Transverse colon (tissue), 4 donors: ENCODE measurements around the gene GPC6. TPM values are rescaled to one million over a fixed set of nuclear protein-coding genes. Genes with fewer than 3 reads are reported as not detected.

Experiments
- DNase-seq: peaks from one replicate; pipeline ENCODE4 v3.0.0-alpha.2; 2019
- H3K27ac ChIP-seq, 4 donors: fragments of 200-600 bp; sonication (generic); 2 replicates each; pipeline ENCODE4 v1.5.1; 2016 to 2018; ENCODE audit warnings: inconsistent platforms in 4 of 4
- H3K27me3 ChIP-seq: fragments of 200-600 bp; sonication (generic); 2 replicates; pipeline ENCODE4 v1.5.1; 2017; ENCODE audit warnings: inconsistent platforms
- H3K36me3 ChIP-seq, 4 donors: fragments of 200-600 bp; sonication (generic); 2 replicates each; pipeline ENCODE4 v1.5.1; 2017 to 2019; ENCODE audit warnings: inconsistent platforms in 4 of 4
- H3K4me1 ChIP-seq, 4 donors: fragments of 200-600 bp; sonication (generic); 2 replicates each; pipeline ENCODE4 v1.5.1; 2017 to 2020; ENCODE audit warnings: inconsistent platforms in 4 of 4
- H3K4me3 ChIP-seq, 4 donors: fragments of 200-600 bp; sonication (generic); 1 replicate in 1 of 4; 2 replicates in 3 of 4; pipeline versions ENCODE4 v1.5.1 to v1.6.1; 2017 to 2019; ENCODE audit warnings: inconsistent platforms in 4 of 4
- H3K9me3 ChIP-seq, 2 donors: fragments of 200-600 bp; sonication (generic); 2 replicates each; pipeline ENCODE4 v1.5.1; 2017 to 2019; ENCODE audit warnings: inconsistent platforms in 2 of 2
- EP300 ChIP-seq: sonication (generic); formaldehyde crosslinking; IDR thresholded peaks from one replicate; pipeline ENCODE4 v1.6.1; 2017; ENCODE audit warnings: antibody characterized with exemption, low read depth
- POLR2A ChIP-seq: fragments of 450-650 bp; IDR thresholded peaks from one replicate; pipeline ENCODE4 v1.6.1; 2016; ENCODE audit warnings: antibody characterized with exemption, mild to moderate bottlenecking, moderate library complexity
- POLR2AphosphoS5 ChIP-seq, 3 donors: sonication (generic); formaldehyde crosslinking; IDR thresholded peaks; one replicate each; pipeline ENCODE4 v1.6.1; 2016; ENCODE audit warnings: antibody characterized with exemption in 3 of 3
- WGBS, 2 donors: methylation state at CpG; one replicate each; pipeline ENCODE4 v1.1.5; 2018; ENCODE audit warnings: low coverage in 1 of 2; 5-methylcytosine and 5-hydroxymethylcytosine counted together
- in situ Hi-C, 4 donors: fragments of 200-750 bp; cut with MboI; loops; one replicate each; pipeline versions ENCODE4 v1.15.0 to v1.15.1; 2017; ENCODE audit warnings: low sequenced_read_pairs in 3 of 4, low pct_ligation_motif_present in 1 of 4, low pct_unique_long_range_greater_than_20kb in 1 of 4
- intact Hi-C: fragments of 100-400 bp; cut with DNase I; formaldehyde crosslinking; loops from one replicate; pipeline ENCODE4 v1.15.1; 2023; ENCODE audit warnings: low total_unique reads
- total RNA-seq, 4 donors: library from RNA; depleted of rRNA; stranded (reverse); fragments of >200 nt; gene quantifications; one replicate each; pipeline ENCODE4 v1.1.0, GENCODE V29; 2016
- TF ChIP-seq, protein P1 (sequence below), 5 experiments: fragments of 200-600 bp in 3 of 5; fragments of 450-650 bp in 2 of 5; sonication (generic) in 3 of 5; IDR thresholded peaks; 1 replicate in 2 of 5; 2 replicates in 3 of 5; pipeline ENCODE4 v1.5.1; 2016 to 2017; ENCODE audit warnings: antibody characterized with exemption in 5 of 5, inconsistent platforms in 3 of 5, mild to moderate bottlenecking in 2 of 5, moderate library complexity in 1 of 5

GPC6 gene
- total RNA-seq, 4 donors from 2014 or later: 0.75 to 5.7 (median 4.0) TPM

DNA sequence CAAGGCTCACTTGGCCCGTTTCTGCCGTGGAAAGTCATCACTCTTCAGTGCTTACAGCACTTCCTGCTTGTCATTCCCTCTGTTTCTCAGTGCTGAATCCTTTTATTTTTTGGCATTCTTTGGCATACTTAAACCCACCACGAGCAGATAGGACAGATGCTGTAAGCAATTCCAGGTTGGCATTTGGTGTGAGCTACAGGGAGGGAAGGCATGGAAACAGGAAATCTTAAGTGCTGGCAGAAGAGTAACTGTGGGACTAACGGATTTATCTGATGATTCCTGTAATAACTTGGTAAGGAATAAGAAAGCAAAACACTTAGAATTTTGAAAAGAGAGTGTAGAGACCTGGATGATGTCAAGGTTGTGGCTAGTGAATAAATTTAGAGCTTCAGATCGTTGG lies 273.4 kb downstream of the GPC6 start:
- Histone ChIP-seq H3K4me1 (peaks cover 0 to 3% (median 0%) of the 10 kb centered on the region in 4 donors), H3K36me3 (no peaks in the 10 kb centered on the region), H3K27me3 (no peaks in the 10 kb centered on the region), H3K9me3 (no peaks in the 10 kb centered on the region), H3K4me3 (no peak overlapping the region), H3K27ac (no peak overlapping the region)
- intact Hi-C loops (no loop called here), in situ Hi-C loops (no loop called here)
- TF ChIP-seq, protein P1, sequence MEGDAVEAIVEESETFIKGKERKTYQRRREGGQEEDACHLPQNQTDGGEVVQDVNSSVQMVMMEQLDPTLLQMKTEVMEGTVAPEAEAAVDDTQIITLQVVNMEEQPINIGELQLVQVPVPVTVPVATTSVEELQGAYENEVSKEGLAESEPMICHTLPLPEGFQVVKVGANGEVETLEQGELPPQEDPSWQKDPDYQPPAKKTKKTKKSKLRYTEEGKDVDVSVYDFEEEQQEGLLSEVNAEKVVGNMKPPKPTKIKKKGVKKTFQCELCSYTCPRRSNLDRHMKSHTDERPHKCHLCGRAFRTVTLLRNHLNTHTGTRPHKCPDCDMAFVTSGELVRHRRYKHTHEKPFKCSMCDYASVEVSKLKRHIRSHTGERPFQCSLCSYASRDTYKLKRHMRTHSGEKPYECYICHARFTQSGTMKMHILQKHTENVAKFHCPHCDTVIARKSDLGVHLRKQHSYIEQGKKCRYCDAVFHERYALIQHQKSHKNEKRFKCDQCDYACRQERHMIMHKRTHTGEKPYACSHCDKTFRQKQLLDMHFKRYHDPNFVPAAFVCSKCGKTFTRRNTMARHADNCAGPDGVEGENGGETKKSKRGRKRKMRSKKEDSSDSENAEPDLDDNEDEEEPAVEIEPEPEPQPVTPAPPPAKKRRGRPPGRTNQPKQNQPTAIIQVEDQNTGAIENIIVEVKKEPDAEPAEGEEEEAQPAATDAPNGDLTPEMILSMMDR (IDR thresholded peaks at IDR 0.05): no peak
- TF ChIP-seq EP300 (no peak), POLR2A (no peak), POLR2AphosphoS5 (IDR thresholded peaks at IDR 0.05) (no peak)
- WGBS, 2 donors: 34% methylated on average over 5 of the region's 5 CpGs
- no peak for DNase-seq

DNA sequence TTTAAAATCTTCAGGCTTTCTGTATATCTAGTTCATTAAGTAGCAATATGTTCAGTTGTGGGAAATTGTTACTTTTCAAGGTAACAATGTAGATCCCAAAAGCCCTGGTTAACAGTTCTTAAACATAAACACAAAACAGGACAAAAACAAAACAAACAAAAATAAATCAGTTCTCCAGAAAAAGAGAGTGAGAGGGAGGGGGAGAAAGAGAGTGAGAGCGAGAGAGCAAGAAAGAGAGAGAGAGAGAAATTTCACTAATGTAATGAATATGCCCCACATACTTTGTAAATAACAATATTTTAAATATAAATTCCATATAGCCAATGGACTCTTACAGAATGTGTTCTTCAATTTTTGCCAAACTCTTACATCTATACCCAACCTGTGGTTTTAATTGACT lies 275.5 kb downstream of the GPC6 start:
- Histone ChIP-seq H3K27me3 (no peaks in the 10 kb centered on the region), H3K36me3 (no peaks in the 10 kb centered on the region), H3K27ac (no peak overlapping the region), H3K9me3 (no peaks in the 10 kb centered on the region), H3K4me3 (no peak overlapping the region), H3K4me1 (peaks cover 0 to 3% (median 0%) of the 10 kb centered on the region in 4 donors)
- TF ChIP-seq EP300: no peak
- TF ChIP-seq POLR2AphosphoS5 (IDR thresholded peaks at IDR 0.05): no peak
- TF ChIP-seq POLR2A: no peak
- TF ChIP-seq, protein P1 (IDR thresholded peaks at IDR 0.05): no peak
- no peak for DNase-seq
- in situ Hi-C loops (no loop called here), intact Hi-C loops (no loop called here)
- WGBS, 2 donors: 82 to 88% methylated on average over 1 of the region's 1 CpG

DNA sequence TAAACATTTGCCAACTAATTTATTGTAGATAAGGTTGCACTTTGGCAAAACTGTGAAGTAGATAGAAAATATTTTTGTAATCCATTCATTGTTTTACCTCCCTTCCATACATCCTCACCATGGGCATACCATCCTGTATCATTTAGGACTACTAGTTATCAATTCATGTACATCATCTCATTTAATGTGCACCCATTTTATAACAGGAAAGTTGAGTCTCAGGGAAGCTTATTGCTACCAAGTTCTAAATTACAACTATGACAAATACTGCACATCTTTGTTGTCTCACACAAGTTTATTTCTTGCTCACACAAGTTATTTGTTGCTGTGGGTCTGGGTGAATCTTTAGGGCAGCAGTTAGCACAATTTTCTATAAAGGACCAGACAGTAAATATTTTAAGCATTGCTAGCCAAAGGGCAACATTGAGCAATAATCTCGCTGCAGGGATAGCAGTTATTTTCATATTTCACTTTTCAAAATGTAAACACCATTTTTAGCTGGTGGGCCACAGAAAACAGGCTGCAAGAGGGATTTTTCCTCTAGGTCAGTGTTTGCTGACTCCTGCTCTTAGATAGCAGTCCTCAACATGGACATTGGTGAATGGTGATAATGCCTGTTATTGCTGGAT lies 276.5 kb downstream of the GPC6 start:
- in situ Hi-C loops: no loop called here
- Histone ChIP-seq H3K27me3 (no peaks in the 10 kb centered on the region), H3K36me3 (no peaks in the 10 kb centered on the region), H3K9me3 (no peaks in the 10 kb centered on the region), H3K27ac (no peak overlapping the region), H3K4me3 (no peak overlapping the region), H3K4me1 (peaks cover 0 to 3% (median 0%) of the 10 kb centered on the region in 4 donors)
- no peak for DNase-seq
- intact Hi-C loops: no loop called here
- 52% methylated on average over 1 of the region's 1 CpG; no CpG with 5 or more reads in 1 of the 2 donors for WGBS, 2 donors
- no peak for TF ChIP-seq POLR2AphosphoS5 (IDR thresholded peaks at IDR 0.05)
- TF ChIP-seq, protein P1 (IDR thresholded peaks at IDR 0.05): no peak
- TF ChIP-seq POLR2A: no peak
- no peak for TF ChIP-seq EP300

DNA sequence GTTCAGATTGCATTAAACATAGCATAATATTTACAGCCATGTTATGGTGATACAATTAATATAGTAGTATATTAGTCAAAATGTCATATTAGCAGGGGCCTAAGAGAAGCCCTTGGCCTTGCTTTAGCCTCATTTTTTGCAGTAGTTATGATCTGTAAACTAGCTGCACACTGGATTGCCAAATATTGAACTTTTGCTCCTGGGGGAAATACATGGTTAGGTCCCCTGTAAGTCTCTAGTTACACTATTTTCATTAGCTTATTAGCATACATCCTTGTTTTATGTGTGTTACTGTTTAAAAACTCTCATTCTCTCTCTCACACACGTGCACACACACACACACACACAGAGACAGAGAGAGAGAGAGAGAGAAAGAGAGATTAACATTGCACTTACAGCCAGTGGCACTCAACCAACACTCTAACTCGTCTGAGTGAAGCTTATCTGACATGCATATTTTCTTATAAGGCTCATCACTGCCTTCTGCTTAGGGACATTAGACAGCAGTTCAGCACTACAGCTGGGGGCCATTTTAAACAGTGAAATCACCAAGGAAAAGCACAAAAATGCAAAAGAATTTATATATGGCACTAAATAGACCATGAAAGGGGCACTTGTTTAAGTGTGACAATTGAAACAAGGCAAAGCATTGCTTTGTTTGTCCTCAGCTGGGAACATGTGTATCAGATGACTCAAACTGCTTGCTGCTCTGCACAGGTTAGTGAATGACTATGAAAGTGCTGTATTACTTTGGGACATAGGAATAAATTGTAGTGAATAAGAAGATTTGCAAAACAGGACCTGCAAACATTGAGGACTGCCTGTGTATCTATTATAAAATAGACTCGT lies 278.7 kb downstream of the GPC6 start:
- no peaks in the 10 kb centered on the region for H3K36me3 ChIP-seq
- 51 to 58% methylated on average over 2 to 3 of the region's 3 CpGs for WGBS, 2 donors
- no peaks in the 10 kb centered on the region for H3K4me1 ChIP-seq
- TF ChIP-seq EP300: no peak
- TF ChIP-seq, protein P1 (IDR thresholded peaks at IDR 0.05): no peak
- TF ChIP-seq POLR2AphosphoS5 (IDR thresholded peaks at IDR 0.05): no peak
- TF ChIP-seq POLR2A: no peak
- H3K27ac ChIP-seq: no peak overlapping the region
- no peaks in the 10 kb centered on the region for H3K9me3 ChIP-seq
- DNase-seq: no peak
- intact Hi-C loops (no loop called here), in situ Hi-C loops (no loop called here)
- no peaks in the 10 kb centered on the region for H3K27me3 ChIP-seq
- H3K4me3 ChIP-seq: no peak overlapping the region
